Psoas muscle (tissue), 8 donors: ENCODE measurements around the gene ACOT13. TPM values are rescaled to one million over a fixed set of nuclear protein-coding genes. Genes with fewer than 3 reads are reported as not detected.
"Not testable (repeated sequence)": the region's sequence is repeated elsewhere in the genome, so short reads cannot be mapped to it uniquely, and the experiment has no call there.

Experiments used
- ATAC-seq, 4 donors: fragments of 200-7000 bp; cut with Tn5 transposase; one replicate each; pipeline ENCODE4 v1.9.1; 2020; ENCODE audit warnings: moderate library complexity in 3 of 4, mild to moderate bottlenecking in 2 of 4
- DNase-seq, 2 donors: peaks; one replicate each; pipeline ENCODE4 v3.0.0-alpha.2; 2020
- H3K27ac ChIP-seq: fragments of 200-600 bp; one replicate; pipeline ENCODE4 v1.8.0; 2022
- H3K27me3 ChIP-seq, 3 donors: fragments of 200-600 bp in 1 of 3; one replicate each; pipeline versions ENCODE4 v1.6.1 to v1.8.0; 2013 to 2022; ENCODE audit warnings: low read length in 2 of 3, mild to moderate bottlenecking in 2 of 3, moderate library complexity in 1 of 3; ENCODE audit not compliant: insufficient read depth in 3 of 3
- H3K36me3 ChIP-seq, 2 donors: fragments of 200-600 bp in 1 of 2; one replicate each; pipeline versions ENCODE4 v1.6.1 to v1.8.0; 2013 to 2022; ENCODE audit warnings: low read depth in 1 of 2, mild to moderate bottlenecking in 1 of 2, moderate library complexity in 1 of 2; ENCODE audit not compliant: insufficient read depth in 1 of 2
- H3K4me1 ChIP-seq: fragments of 200-600 bp; one replicate; pipeline ENCODE4 v1.8.0; 2022
- H3K4me3 ChIP-seq: fragments of 200-600 bp; one replicate; pipeline ENCODE4 v1.8.0; 2022; ENCODE audit warnings: mild to moderate bottlenecking
- H3K9me3 ChIP-seq: fragments of 200-600 bp; one replicate; pipeline ENCODE4 v1.8.0; 2022
- CTCF ChIP-seq: fragments of 200-600 bp; IDR thresholded peaks from one replicate; pipeline ENCODE4 v1.8.0; 2022; ENCODE audit warnings: antibody characterized with exemption
- WGBS, 3 donors: extraction: QIAGEN DNeasy Blood & Tissue Kit; methylation state at CpG; one replicate each; pipeline versions ENCODE4 v1.1.6 to v1.1.7; 2013; 5-methylcytosine and 5-hydroxymethylcytosine counted together
- intact Hi-C, 2 donors: fragments of 100-400 bp; cut with DNase I; formaldehyde crosslinking; loops; one replicate each; pipeline versions ENCODE4 v1.11.0 to v1.14.2; 2022
- polyA plus RNA-seq, 3 donors: library from polyadenylated mRNA; stranded (reverse); fragments of 200-250 nt; gene quantifications; one replicate each; pipeline ENCODE4 v1.2.3, GENCODE V29; 2013
- total RNA-seq, 4 donors: library from RNA; stranded (reverse); fragmentation: NEBNext Ultra II Directional in 2 of 4; extraction: Animal tissue kit (Norgen Biotek cat#: 25700) in 2 of 4; gene quantifications; one replicate each; pipeline versions ENCODE4 v1.2.1 to v1.2.4, GENCODE V29; 2021 to 2023
- donor health status: healthy with polysubstance abuse.
- donor health status: DM: no; HTN: no; CAD: no; lungs with moderate emphysema.
- donor health status: Bipolar disorder and iron deficiency.
- donor health status: healthy.
- donor health status: DM: yes; HTN: yes; CAD: no.
- donor health status: DM: no; HTN: no; CAD: no.
- donor health status: DM: no; HTN: no; CAD: no.
- donor health status: DM: yes; HTN: yes; CAD: no.

The ACOT13 gene
- total and polyA plus RNA-seq, 7 donors = 25.2 to 50.7 (median 37.4) TPM

DNA sequence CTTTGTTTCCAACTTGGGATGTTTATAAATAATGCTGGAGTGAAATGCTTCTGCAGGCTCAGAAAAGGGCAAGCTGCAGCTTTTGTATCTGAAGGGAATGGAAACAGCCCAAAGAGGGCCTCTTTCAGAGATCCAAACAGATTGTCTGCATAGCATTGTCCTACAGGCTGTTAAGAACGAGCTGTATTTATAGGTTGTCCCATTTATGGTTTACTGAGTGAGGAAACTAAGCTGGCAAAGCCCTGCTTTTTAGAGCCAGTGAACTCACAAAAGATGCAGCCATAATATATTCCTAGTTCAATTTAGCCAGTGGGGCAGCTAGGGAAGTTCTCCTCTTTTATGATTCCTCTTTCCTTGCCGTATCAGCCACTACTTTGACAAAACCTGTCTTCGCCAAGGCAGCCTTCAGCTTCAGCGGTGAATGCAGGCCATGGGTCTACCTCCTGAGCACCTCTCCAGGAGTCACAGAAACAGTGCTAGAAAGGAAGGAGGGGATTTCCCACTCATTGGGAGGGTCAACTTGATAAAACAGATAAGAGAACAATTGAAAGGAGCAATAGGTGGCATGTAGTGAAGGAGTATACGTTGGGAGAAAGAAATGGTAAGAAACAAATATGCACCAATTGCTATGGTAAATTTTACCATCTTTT lies 35.9 kb upstream of the ACOT13 start:
- intact Hi-C loops = no loop called here
- WGBS, 3 donors = 59 to 67% (median 65%) methylated on average over 5 of the region's 5 CpGs
- H3K36me3 ChIP-seq = no peaks in the 10 kb centered on the region
- H3K4me3 ChIP-seq = no peak overlapping the region
- DNase-seq (no peak), ATAC-seq (no peak)
- H3K27me3 ChIP-seq = no peaks in the 10 kb centered on the region
- H3K4me1 ChIP-seq = no peaks in the 10 kb centered on the region
- peaks cover 7% of the 10 kb centered on the region for H3K9me3 ChIP-seq
- H3K27ac ChIP-seq = no peak overlapping the region
- no peak for TF ChIP-seq CTCF

GRCh38 chr6:24631671-24632070 lies 35.2 kb upstream of the ACOT13 start:
- TF ChIP-seq CTCF = no peak
- no peak for ATAC-seq
- H3K27ac ChIP-seq = no peak overlapping the region
- no peak for DNase-seq
- no peak overlapping the region for H3K4me3 ChIP-seq
- no peaks in the 10 kb centered on the region for H3K36me3 ChIP-seq
- peaks cover 0 to 2% (median 0%) of the 10 kb centered on the region in 3 donors for H3K27me3 ChIP-seq
- H3K4me1 ChIP-seq = no peaks in the 10 kb centered on the region
- intact Hi-C loops = no loop called here
- WGBS, 3 donors = 35 to 61% (median 52%) methylated on average over 5 of the region's 5 CpGs
- peaks cover 8% of the 10 kb centered on the region for H3K9me3 ChIP-seq

GRCh38 chr6:24632573-24632972 lies 34.3 kb upstream of the ACOT13 start:
- Histone ChIP-seq H3K27me3 (peaks cover 0 to 2% (median 0%) of the 10 kb centered on the region in 3 donors), H3K4me3 (no peak overlapping the region), H3K9me3 (peaks cover 11% of the 10 kb centered on the region), H3K4me1 (no peaks in the 10 kb centered on the region), H3K36me3 (no peaks in the 10 kb centered on the region), H3K27ac (no peak overlapping the region)
- intact Hi-C loops = no loop called here
- ATAC-seq (no peak), DNase-seq (no peak)
- 39 to 42% (median 41%) methylated on average over 1 of the region's 1 CpG for WGBS, 3 donors
- TF ChIP-seq CTCF = no peak

DNA sequence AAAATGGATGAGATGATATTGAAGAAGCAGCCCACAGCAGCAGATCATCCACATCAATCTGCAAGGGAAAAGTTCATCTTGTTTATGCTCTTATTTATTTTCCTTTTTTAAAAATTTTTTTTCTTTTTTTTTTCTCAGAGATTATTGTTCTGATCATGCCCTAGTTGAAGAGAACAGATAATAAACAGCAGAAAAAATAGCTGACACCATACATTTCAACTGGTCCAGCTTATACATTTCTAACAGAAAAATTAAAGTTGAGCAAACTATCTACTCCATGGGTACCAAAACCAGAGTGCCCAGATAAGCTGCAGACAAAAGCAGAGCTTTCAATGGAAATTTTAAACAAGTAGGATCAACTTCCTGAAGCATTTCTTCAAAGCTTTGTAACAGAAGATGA lies 30.2 kb upstream of the ACOT13 start:
- peaks cover 0 to 2% (median 0%) of the 10 kb centered on the region in 3 donors for H3K27me3 ChIP-seq
- intact Hi-C loops = no loop called here
- DNase-seq (no peak), ATAC-seq (no peak)
- no peak overlapping the region for H3K4me3 ChIP-seq
- no peak overlapping the region for H3K27ac ChIP-seq
- H3K36me3 ChIP-seq = no peaks in the 10 kb centered on the region
- peaks cover 15% of the 10 kb centered on the region for H3K9me3 ChIP-seq
- no peaks in the 10 kb centered on the region for H3K4me1 ChIP-seq
- TF ChIP-seq CTCF = no peak

DNA sequence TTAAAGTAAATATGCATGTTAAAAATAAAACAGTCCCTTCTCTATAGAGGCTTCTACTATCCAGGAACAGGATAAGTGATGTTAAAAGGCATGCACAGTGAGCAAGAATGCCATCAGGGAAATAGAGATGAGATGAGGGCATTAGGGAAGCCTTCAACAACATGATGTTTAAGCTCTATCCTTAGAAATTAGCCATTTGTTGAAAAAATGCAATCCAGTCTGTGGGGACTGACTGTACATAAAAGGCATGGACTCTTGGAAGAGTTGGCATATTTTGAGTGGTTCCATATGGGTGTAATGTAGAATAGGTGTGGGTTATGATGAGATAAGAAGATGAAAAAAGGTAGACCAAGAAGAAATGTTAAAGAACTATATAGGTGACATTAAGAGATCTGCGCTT lies 26.7 kb upstream of the ACOT13 start:
- peaks cover 15% of the 10 kb centered on the region for H3K9me3 ChIP-seq
- H3K27me3 ChIP-seq = peaks cover 0 to 15% (median 2%) of the 10 kb centered on the region in 3 donors
- H3K4me3 ChIP-seq = no peak overlapping the region
- H3K27ac ChIP-seq = no peak overlapping the region
- intact Hi-C loops = no loop called here
- H3K36me3 ChIP-seq = no peaks in the 10 kb centered on the region
- TF ChIP-seq CTCF = no peak
- ATAC-seq (no peak), DNase-seq (no peak)
- no peaks in the 10 kb centered on the region for H3K4me1 ChIP-seq
- 98 to 100% (median 100%) methylated on average over 1 of the region's 1 CpG for WGBS, 3 donors

- H3K4me3 ChIP-seq, H3K4me1 ChIP-seq, H3K27ac ChIP-seq, ATAC-seq, intact Hi-C loops, DNase-seq, H3K36me3 ChIP-seq: not testable (repeated sequence)
- Histone ChIP-seq H3K9me3 (peaks cover 11% of the 10 kb centered on the region), H3K27me3 (peaks cover 0 to 15% (median 2%) of the 10 kb centered on the region in 3 donors)
- 79 to 86% (median 84%) methylated on average over 5 of the region's 5 CpGs for WGBS, 3 donors
Observed at GRCh38 chr6:24640631-24641030, 26.2 kb upstream of the ACOT13 start.
